Neutrophil (primary cell): ENCODE results near the gene SUSD4.

Source experiments
- H3K27ac ChIP-seq: fragments of 200-600 bp; sonication (generic); 2 replicates; pipeline ENCODE4 v1.5.1; 2016; ENCODE audit warnings: mild to moderate bottlenecking, moderate library complexity
- H3K27me3 ChIP-seq: fragments of 200-600 bp; sonication (generic); 2 replicates; pipeline ENCODE4 v1.6.0; 2016; ENCODE audit warnings: mild to moderate bottlenecking
- H3K36me3 ChIP-seq: fragments of 200-600 bp; sonication (generic); 2 replicates; pipeline ENCODE4 v1.5.1; 2017
- H3K4me1 ChIP-seq, 2 experiments: fragments of 200-600 bp in 1 of 2; sonication (generic) in 1 of 2; 1 replicate in 1 of 2; 2 replicates in 1 of 2; pipeline versions ENCODE4 v1.5.1 to v1.6.1; 2013 to 2016; ENCODE audit warnings: low read depth in 1 of 2, low read length in 1 of 2, mild to moderate bottlenecking in 1 of 2, moderate library complexity in 1 of 2; ENCODE audit not compliant: control insufficient read depth in 1 of 2, insufficient read depth in 1 of 2
- H3K4me3 ChIP-seq, 2 experiments: fragments of 200-600 bp in 1 of 2; sonication (generic) in 1 of 2; 1 replicate in 1 of 2; 2 replicates in 1 of 2; pipeline ENCODE4 v1.5.1; 2013 to 2016; ENCODE audit warnings: low read depth in 1 of 2, low read length in 1 of 2, mild to moderate bottlenecking in 1 of 2, moderate library complexity in 1 of 2
- H3K9me3 ChIP-seq: fragments of 200-600 bp; sonication (generic); 2 replicates; pipeline ENCODE4 v1.5.1; 2016
- CTCF ChIP-seq: fragments of 200-600 bp; sonication (generic); IDR thresholded peaks from 2 replicates; pipeline ENCODE4 v1.5.1; 2016; ENCODE audit warnings: antibody characterized with exemption

The SUSD4 gene

GRCh38 chr1:223353939-223354338 is 10.0 kb downstream of the SUSD4 start:
- Histone ChIP-seq H3K4me1 (no peaks in the 10 kb centered on the region), H3K9me3 (no peaks in the 10 kb centered on the region), H3K36me3 (no peaks in the 10 kb centered on the region), H3K4me3 (no peak overlapping the region), H3K27ac (no peak overlapping the region), H3K27me3 (peaks cover 54% of the 10 kb centered on the region)
- no peak for TF ChIP-seq CTCF

- H3K27me3 ChIP-seq: peaks cover 44% of the 10 kb centered on the region
- H3K4me1 ChIP-seq: no peaks in the 10 kb centered on the region
- H3K27ac ChIP-seq: no peak overlapping the region
- H3K4me3 ChIP-seq: no peak overlapping the region
- TF ChIP-seq CTCF: no peak
- H3K9me3 ChIP-seq: no peaks in the 10 kb centered on the region
- no peaks in the 10 kb centered on the region for H3K36me3 ChIP-seq
These were observed 11.0 kb downstream of the SUSD4 start for GRCh38 chr1:223352944-223353343.

GRCh38 chr1:223350361-223350908 is 13.5 kb downstream of the SUSD4 start:
- Histone ChIP-seq H3K4me1 (no peaks in the 10 kb centered on the region), H3K9me3 (no peaks in the 10 kb centered on the region)

GRCh38 chr1:223349241-223349640 is 14.7 kb downstream of the SUSD4 start:
- Histone ChIP-seq H3K27ac (no peak overlapping the region), H3K27me3 (peaks cover 29% of the 10 kb centered on the region), H3K9me3 (no peaks in the 10 kb centered on the region), H3K4me3 (no peak overlapping the region), H3K4me1 (no peaks in the 10 kb centered on the region), H3K36me3 (no peaks in the 10 kb centered on the region)
- TF ChIP-seq CTCF: no peak

More at GRCh38 chr1:223350361-223350908, 13.5 kb downstream of the SUSD4 start:
- Histone ChIP-seq H3K27ac (no peak overlapping the region), H3K4me3 (no peak overlapping the region), H3K36me3 (no peaks in the 10 kb centered on the region), H3K27me3 (peaks cover 32% of the 10 kb centered on the region)
- TF ChIP-seq CTCF: no peak

GRCh38 chr1:223348439-223348838 is 15.5 kb downstream of the SUSD4 start:
- no peak for TF ChIP-seq CTCF
- Histone ChIP-seq H3K27ac (no peak overlapping the region), H3K4me1 (no peaks in the 10 kb centered on the region), H3K4me3 (no peak overlapping the region), H3K9me3 (no peaks in the 10 kb centered on the region), H3K27me3 (peaks cover 23% of the 10 kb centered on the region), H3K36me3 (no peaks in the 10 kb centered on the region)

GRCh38 chr1:223347583-223347982 is 16.4 kb downstream of the SUSD4 start:
- Histone ChIP-seq H3K27me3 (peaks cover 14% of the 10 kb centered on the region), H3K36me3 (no peaks in the 10 kb centered on the region), H3K9me3 (no peaks in the 10 kb centered on the region), H3K27ac (no peak overlapping the region), H3K4me3 (no peak overlapping the region), H3K4me1 (no peaks in the 10 kb centered on the region)
- no peak for TF ChIP-seq CTCF
